ENCODE results near the gene FUBP3.

DNA sequence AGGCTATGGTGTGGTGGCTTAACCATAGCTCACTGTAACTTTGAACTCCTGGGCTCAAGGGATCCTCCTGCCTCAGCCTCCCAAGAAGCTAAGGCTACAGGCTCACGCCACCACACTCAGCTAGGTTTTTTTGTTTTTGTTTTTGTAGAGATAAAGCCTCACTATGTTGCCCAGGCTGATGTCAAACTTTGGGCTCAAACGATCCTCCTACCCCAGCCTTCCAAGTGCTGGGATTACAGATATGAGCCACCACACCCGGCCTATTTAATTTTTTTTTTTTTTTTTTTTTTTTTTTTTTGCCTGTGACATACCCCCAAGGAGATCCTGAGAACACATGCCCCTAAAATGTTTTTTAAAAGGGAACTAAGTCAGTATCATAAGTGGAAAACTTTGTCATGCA, 10.4 kb downstream of the FUBP3 start:
- TF ChIP-seq, protein P1, sequence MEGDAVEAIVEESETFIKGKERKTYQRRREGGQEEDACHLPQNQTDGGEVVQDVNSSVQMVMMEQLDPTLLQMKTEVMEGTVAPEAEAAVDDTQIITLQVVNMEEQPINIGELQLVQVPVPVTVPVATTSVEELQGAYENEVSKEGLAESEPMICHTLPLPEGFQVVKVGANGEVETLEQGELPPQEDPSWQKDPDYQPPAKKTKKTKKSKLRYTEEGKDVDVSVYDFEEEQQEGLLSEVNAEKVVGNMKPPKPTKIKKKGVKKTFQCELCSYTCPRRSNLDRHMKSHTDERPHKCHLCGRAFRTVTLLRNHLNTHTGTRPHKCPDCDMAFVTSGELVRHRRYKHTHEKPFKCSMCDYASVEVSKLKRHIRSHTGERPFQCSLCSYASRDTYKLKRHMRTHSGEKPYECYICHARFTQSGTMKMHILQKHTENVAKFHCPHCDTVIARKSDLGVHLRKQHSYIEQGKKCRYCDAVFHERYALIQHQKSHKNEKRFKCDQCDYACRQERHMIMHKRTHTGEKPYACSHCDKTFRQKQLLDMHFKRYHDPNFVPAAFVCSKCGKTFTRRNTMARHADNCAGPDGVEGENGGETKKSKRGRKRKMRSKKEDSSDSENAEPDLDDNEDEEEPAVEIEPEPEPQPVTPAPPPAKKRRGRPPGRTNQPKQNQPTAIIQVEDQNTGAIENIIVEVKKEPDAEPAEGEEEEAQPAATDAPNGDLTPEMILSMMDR (IDR thresholded peaks at IDR 0.05; ENCODE audit: low read length): no peak
- TF ChIP-seq EZH2phosphoT487 (IDR thresholded peaks at IDR 0.05; ENCODE audit: low read length) (no peak), EZH2 (optimal IDR thresholded peaks at IDR 0.05; ENCODE audit: low read depth, low read length) (no peak)

All from MM.1S (cell line).